NCI-H2171 (cell line): Measurements from ENCODE around the gene OR7G1.
"Not testable (repeated sequence)": the region's sequence is repeated elsewhere in the genome, so short reads cannot be mapped to it uniquely, and the experiment has no call there.

Experiments used
- DNase-seq: peaks from one replicate; lab custom pipeline; 2025; lab: John Stamatoyannopoulos, UW

Gene OR7G1

DNA sequence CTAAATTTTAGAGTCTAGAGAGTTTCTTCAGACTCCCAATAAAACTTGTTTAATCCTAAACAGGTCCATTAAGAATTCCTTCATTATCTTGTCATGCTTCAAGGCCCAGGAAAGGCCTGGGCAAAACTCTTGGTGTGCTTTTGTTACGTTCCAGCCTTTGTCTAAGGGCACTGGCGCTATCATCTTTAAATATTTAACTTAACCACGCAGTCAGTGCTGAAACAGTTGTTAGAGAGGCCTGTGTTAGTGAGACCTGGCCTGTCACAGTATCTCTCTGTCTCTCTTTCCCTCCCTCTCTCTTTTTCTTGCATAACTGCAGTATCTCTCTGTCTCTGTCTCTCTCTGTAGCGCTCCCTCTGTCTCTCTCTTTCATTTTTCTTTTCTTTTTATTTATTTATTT lies 36.9 kb downstream of the OR7G1 start:
- no peak for DNase-seq

DNA sequence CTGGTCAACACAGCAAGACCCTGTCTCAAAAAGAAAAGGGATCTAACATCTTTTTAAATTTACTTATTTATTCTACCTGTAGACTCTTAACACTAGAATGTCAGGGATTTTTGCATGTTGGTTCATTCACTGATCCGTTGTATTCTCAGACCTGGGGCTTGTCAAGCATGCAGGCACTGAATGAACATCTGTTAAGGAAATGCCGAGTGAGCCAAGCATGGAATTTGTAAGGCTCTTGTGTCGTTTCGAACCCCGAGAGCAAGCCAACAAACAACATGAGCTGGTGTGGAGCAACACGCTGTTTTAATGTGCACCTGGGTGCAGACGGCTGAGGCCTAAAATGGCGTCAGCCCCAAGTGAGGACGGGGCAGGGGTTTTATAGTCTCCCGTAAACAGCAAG lies 38.7 kb downstream of the OR7G1 start:
- DNase-seq: no peak

DNA sequence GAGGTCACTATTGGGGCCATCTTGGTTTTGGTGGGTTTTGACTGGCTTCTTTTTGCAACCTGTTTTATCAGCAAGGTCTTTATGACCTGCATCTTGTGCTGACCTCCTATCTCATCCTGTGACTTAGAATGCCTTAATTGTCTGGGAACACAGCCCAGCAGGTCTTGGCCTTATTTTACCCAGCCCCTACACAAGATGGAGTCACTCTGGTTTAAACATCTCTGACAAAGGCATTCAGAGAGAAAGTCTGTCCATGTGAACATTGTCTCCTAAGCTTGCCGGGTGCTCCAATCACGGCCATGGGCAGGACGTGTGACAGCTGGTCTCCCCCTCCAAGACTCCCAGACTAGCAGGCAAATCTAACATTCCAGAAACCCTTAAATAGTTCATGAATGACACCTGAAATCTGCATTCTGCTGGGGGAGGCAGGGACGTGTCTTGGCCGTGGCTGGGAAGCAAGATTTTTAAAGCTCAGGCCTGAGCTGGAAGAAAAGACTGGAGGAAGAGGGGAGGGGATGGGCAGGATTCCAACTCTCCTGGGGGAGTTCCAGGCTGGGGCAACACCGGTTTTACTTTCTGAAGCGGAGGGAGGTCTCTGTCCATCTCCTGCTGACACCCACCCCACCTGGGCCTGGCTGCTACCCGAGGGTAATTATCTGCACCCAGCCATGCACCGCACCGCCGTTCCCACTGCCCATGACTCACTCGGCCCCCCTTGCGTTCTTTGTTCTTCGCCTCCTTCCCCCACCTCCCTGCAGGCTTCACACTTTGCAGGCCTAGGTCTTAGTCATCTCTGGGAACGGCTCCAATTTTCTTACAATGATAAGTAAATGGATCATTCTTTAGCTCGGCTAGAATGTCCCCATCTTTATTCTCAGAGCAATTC lies 40.3 kb downstream of the OR7G1 start:
- DNase-seq: no peak

DNA sequence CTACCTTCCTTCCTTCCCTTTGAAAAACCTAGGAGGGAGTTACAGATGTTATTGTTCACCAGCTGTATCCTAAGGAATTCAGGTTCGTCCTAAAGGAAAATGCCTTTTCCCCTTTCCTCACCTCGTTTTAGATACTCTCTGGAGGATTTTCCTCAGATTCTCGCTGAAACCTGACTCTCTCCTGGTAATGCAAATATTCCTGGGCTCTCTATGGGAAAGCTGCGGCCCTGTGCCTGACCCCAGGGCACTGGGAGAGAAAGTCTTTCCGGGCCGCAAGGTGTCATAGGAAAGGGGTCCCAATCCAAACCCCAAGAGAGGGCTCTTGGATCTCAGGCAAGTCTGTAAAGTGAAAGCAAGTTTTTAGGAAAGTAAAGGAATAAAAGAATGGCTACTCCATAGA lies 41.8 kb downstream of the OR7G1 start:
- DNase-seq: no peak

DNA sequence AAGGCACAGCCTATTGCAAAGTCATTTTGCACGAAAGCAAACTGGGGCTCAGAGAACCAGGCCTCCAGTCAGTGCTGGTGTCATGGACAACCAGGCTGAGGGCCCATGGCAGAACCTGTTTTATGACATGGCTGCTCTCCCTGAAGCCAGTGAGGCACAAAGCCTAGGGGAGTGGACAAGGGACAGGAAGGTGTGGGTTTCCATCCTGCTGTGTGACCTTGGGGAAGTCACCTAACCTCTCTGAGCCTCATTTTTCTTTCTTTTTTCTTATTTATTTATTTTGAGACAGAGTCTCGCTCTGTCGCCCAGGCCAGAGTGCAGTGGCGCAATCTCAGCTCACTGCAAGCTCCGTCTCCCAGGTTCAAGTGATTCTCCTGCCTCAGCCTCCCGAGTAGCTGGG lies 43.8 kb downstream of the OR7G1 start:
- DNase-seq: not testable (repeated sequence)

DNA sequence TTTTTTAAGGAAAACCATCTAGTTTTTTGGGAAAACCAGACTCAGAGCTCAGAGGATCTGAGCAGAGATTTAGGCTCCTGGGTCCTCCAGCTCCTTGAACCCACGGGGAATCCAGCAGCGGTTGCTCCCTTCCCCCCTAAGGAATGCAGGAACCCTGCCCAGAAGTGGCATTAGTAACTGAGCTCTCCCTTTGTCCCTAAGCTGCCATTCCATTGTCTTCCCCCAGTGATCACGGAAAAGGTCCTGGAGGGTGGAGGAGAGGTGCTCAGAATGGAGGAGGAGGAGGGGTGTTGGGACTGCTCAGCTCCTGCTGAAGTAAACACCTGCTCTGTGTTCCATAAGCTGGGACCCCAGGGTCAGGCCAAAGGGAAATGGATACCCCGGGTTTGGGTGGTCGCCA lies 45.5 kb downstream of the OR7G1 start:
- no peak for DNase-seq

DNA sequence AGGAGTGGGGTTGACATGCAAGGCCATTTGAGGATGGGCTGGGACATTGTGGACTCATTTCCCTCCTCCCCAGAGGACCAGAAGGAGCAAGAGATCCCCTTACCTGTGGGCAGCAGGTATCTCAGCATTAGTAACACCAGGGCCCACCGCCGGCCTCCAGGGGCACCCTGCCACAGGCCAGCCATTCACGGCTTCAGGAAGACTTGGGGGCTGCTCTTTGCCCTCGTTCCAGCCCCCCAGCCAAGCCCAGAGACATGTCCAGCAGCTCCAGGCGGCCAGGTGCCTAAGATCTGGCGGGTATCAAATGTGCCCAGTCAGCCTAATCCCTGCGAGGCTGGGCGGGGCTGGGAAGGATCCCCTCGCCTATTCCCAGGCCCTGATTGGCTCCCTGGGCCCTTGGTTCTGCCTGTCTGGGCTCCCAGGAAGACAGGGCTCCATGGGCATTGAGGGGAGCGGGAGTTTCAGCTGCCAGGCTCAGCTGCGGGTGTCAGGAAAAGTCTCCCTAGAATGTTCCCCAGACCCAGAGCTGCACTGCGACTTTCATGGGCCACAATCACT lies 50.0 kb downstream of the OR7G1 start:
- DNase-seq: no peak
